GM23338 (cell line): Measurements from ENCODE around the gene GSN. TPM values are rescaled to one million over a fixed set of nuclear protein-coding genes. Genes with fewer than 3 reads are reported as not detected.
A peak's percentile ranks its signal among the peaks of the same experiment; 100 is the strongest.

Source experiments
- ATAC-seq: fragments of 200-7000 bp; cut with Tn5 transposase; 3 replicates; pipeline ENCODE4 v1.9.1; 2020
- DNase-seq: peaks from one replicate; pipeline ENCODE4 v3.0.0-alpha.2; 2015; ENCODE audit warnings: low spot score
- H2AFZ ChIP-seq: fragments of 200-600 bp; sonication (generic); 2 replicates; pipeline ENCODE4 v1.8.0; 2016; ENCODE audit warnings: antibody characterized with exemption, mild to moderate bottlenecking, moderate library complexity
- H3F3A ChIP-seq: fragments of 200-600 bp; sonication (generic); replicated peaks from 2 replicates; pipeline ENCODE4 v1.8.0; 2017; ENCODE audit warnings: antibody characterized with exemption, mixed run types, low read depth
- H3K27ac ChIP-seq: fragments of 200-600 bp; sonication (generic); 2 replicates; pipeline ENCODE4 v1.6.1; 2016; ENCODE audit warnings: low read depth
- H3K27me3 ChIP-seq: fragments of 200-600 bp; sonication (generic); 2 replicates; pipeline ENCODE4 v1.8.0; 2016; ENCODE audit warnings: mild to moderate bottlenecking, mixed run types, moderate library complexity; ENCODE audit not compliant: insufficient read depth
- H3K36me3 ChIP-seq: fragments of 200-600 bp; sonication (generic); 2 replicates; pipeline ENCODE4 v1.8.0; 2016; ENCODE audit warnings: mild to moderate bottlenecking; ENCODE audit not compliant: insufficient read depth
- H3K4me1 ChIP-seq: fragments of 200-600 bp; sonication (generic); 2 replicates; pipeline ENCODE4 v1.8.0; 2016; ENCODE audit warnings: mild to moderate bottlenecking, moderate library complexity; ENCODE audit not compliant: insufficient read depth
- H3K4me2 ChIP-seq: fragments of 200-600 bp; sonication (generic); 2 replicates; pipeline ENCODE4 v1.7.1; 2017; ENCODE audit warnings: mixed run types
- H3K4me3 ChIP-seq: fragments of 200-600 bp; sonication (generic); 2 replicates; pipeline ENCODE4 v1.6.1; 2016; ENCODE audit warnings: mixed run types
- H3K79me2 ChIP-seq: fragments of 200-600 bp; sonication (generic); replicated peaks from 2 replicates; pipeline ENCODE4 v1.8.0; 2017; ENCODE audit warnings: mild to moderate bottlenecking; ENCODE audit not compliant: insufficient read depth
- H3K9me2 ChIP-seq: fragments of 200-600 bp; sonication (generic); 2 replicates; pipeline ENCODE4 v1.8.0; 2017; ENCODE audit not compliant: insufficient read depth
- H4K20me1 ChIP-seq: fragments of 200-600 bp; sonication (generic); replicated peaks from 2 replicates; pipeline ENCODE4 v1.8.0; 2017; ENCODE audit warnings: mild to moderate bottlenecking; ENCODE audit not compliant: insufficient read depth
- H3K27ac Mint-ChIP-seq: 2 replicates; pipeline ENCODE4 v1.8.0; 2020; ENCODE audit warnings: inconsistent platforms, mild to moderate bottlenecking, moderate library complexity, mixed read lengths
- H3K27me3 Mint-ChIP-seq: 3 replicates; pipeline ENCODE4 v1.8.0; 2022; ENCODE audit warnings: low read depth, mild to moderate bottlenecking, moderate library complexity, mixed read lengths, inconsistent platforms; ENCODE audit not compliant: insufficient read depth, poor library complexity
- H3K36me3 Mint-ChIP-seq: 3 replicates; pipeline ENCODE4 v1.8.0; 2021; ENCODE audit warnings: low read depth, mild to moderate bottlenecking, inconsistent platforms, moderate library complexity, mixed read lengths
- H3K4me1 Mint-ChIP-seq: 3 replicates; pipeline ENCODE4 v1.8.0; 2020; ENCODE audit warnings: mild to moderate bottlenecking, inconsistent platforms, mixed read lengths
- H3K4me3 Mint-ChIP-seq: 3 replicates; pipeline ENCODE4 v1.8.0; 2021; ENCODE audit warnings: moderate library complexity, mild to moderate bottlenecking, inconsistent platforms, mixed read lengths
- H3K9me3 Mint-ChIP-seq: 3 replicates; pipeline ENCODE4 v1.8.0; 2020; ENCODE audit warnings: moderate library complexity, mild to moderate bottlenecking, inconsistent platforms, mixed read lengths
- EZH2 ChIP-seq: fragments of 200-600 bp; sonication (generic); IDR thresholded peaks from one replicate; pipeline ENCODE4 v1.8.0; 2017; ENCODE audit warnings: antibody characterized with exemption, mild to moderate bottlenecking, low read depth; ENCODE audit not compliant: unreplicated experiment
- EZH2phosphoT487 ChIP-seq: fragments of 200-600 bp; sonication (generic); IDR thresholded peaks from one replicate; pipeline ENCODE4 v1.8.1; 2018; ENCODE audit warnings: antibody characterized with exemption; ENCODE audit not compliant: unreplicated experiment
- NANOG ChIP-seq: IDR thresholded peaks from 2 replicates; pipeline ENCODE4 v1.6.1; 2016; ENCODE audit warnings: antibody characterized with exemption, borderline replicate concordance
- POLR2AphosphoS5 ChIP-seq: IDR thresholded peaks from 2 replicates; pipeline ENCODE4 v1.6.1; 2016; ENCODE audit warnings: antibody characterized with exemption, low read depth
- STAT1 ChIP-seq: IDR thresholded peaks from one replicate; pipeline ENCODE4 v1.6.1; 2016; ENCODE audit warnings: antibody characterized with exemption; ENCODE audit not compliant: unreplicated experiment
- ZNF114 ChIP-seq: fragments of 250-450 bp; sonication (Bioruptor Pico); IDR thresholded peaks from 2 replicates; pipeline ENCODE4 v1.5.0; 2020; ENCODE audit warnings: mild to moderate bottlenecking, moderate library complexity
- ZNF331 ChIP-seq: fragments of 250-450 bp; sonication (Bioruptor Pico); IDR thresholded peaks from 2 replicates; pipeline ENCODE4 v1.5.0; 2020; ENCODE audit warnings: low read depth, mild to moderate bottlenecking, moderate library complexity
- long read RNA-seq: library from polyadenylated mRNA; unstranded; transcript quantifications from one replicate; pipeline ENCODE4 v2.0.0, GENCODE V29; 2020; ENCODE audit not compliant: unreplicated experiment
- polyA plus RNA-seq: library from polyadenylated mRNA; unstranded; fragments of >200 nt; fragmentation: Nextera tagmentation; extraction: Ambion mirVana; gene quantifications from 2 replicates; pipeline ENCODE4 v1.2.1, GENCODE V29; 2016
- total RNA-seq: library from RNA; depleted of rRNA; stranded (reverse); fragments of >200 nt; shearing (Covaris generic); gene quantifications from 2 replicates; pipeline ENCODE4 v1.2.3, GENCODE V29; 2014; rRNA removed
- TF ChIP-seq, protein P1 (sequence below), 2 experiments: fragments of 200-600 bp in 1 of 2; sonication (generic) in 1 of 2; conservative IDR thresholded peaks; 2 replicates each; pipeline versions ENCODE4 v1.5.1 to v1.6.1; 2016 to 2017; ENCODE audit warnings: antibody characterized with exemption in 2 of 2, low read depth in 2 of 2, mild to moderate bottlenecking in 2 of 2, moderate library complexity in 1 of 2
- TF ChIP-seq, protein P2 (sequence below): IDR thresholded peaks from one replicate; pipeline ENCODE4 v1.6.1; 2018; ENCODE audit warnings: antibody characterized with exemption; ENCODE audit not compliant: unreplicated experiment

The GSN gene
- total RNA-seq = 85.7 and 101 TPM in 2 replicates
- polyA plus RNA-seq = 30.2 and 38.3 TPM in 2 replicates
- long read RNA-seq, partial matches to known transcripts = 14 of 62 reads
- long read RNA-seq, other reads (novel, unspliced or antisense) = 48 of 62 reads

- H3K36me3 Mint-ChIP-seq = no peaks in the 10 kb centered on the region
- H3K27ac Mint-ChIP-seq = no peak within 1 kb of the TSS
- DNase-seq = peak; percentile 88
- Histone ChIP-seq H3K9me2 (no peaks in the 10 kb centered on the region), H3K4me3 (peak within 1 kb of the TSS; percentile 92), H3K36me3 (no peaks in the 10 kb centered on the region), H3K79me2 (peaks cover 6% of the 10 kb centered on the region), H3K27ac (0 out of 2 replicates have a peak within 1 kb of the TSS, but pooled peaks have one; percentile 39), H2AFZ (peak within 1 kb of the TSS; percentile 99), H3F3A (peaks cover 6% of the 10 kb centered on the region), H3K27me3 (peaks cover 48% of the 10 kb centered on the region), H3K4me1 (peaks cover 36% of the 10 kb centered on the region), H3K4me2 (peak within 1 kb of the TSS; percentile 95), H4K20me1 (no peaks in the 10 kb centered on the region)
- peak within 1 kb of the TSS; percentile 81 for H3K4me3 Mint-ChIP-seq
- peaks cover 53% of the 10 kb centered on the region for H3K4me1 Mint-ChIP-seq
- ATAC-seq = peak; percentile 79
- H3K27me3 Mint-ChIP-seq = peaks cover 16% of the 10 kb centered on the region
- TF ChIP-seq EZH2phosphoT487 = no peak
- TF ChIP-seq POLR2AphosphoS5 = peak; percentile 64
- H3K9me3 Mint-ChIP-seq = no peaks in the 10 kb centered on the region; the same call in 2 of the 3 replicates
Measured at GRCh38 chr9:121267689-121268597, at the start of gene GSN. Gene GSN (plus strand): TSS chr9:121268162. CDS start chr9:121301972, 33,810 bp downstream.

DNA sequence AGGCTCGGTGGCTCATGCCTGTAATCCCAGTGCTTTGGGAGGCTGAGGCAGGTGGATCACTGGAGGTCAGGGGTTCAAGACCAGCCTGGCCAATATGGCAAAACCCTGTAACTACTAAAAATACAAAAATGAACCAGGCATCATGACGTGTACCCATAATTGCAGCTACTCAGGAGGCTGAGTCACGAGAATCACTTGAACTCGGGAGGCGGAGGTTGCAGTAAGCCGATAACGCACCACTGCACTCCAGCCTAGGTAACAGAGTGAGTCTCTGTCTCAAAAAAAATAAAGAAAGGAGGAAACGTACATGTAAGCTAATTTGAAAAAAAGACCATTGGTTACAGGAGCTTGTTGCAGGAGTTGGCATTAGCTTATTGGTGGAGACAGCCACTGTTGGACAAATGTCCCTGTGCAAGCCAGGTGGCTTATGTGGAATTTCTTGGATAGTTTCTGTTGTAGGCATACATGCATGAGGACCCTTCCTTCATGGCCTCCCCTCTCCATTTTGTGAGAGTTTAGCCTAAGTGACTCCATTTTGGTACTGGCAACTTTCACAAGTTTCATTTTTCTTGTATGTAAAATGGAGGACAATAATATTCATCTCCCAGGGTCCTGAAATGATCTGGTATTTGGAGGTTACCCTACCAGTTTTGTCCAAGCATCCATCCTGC lies 49.5 kb upstream of the GSN start:
- H2AFZ ChIP-seq = no peak overlapping the region
- H3K27ac ChIP-seq = no peak overlapping the region
- no peak overlapping the region for H3K27ac Mint-ChIP-seq
- no peak overlapping the region for H3K4me3 ChIP-seq
- peaks cover 40% of the 10 kb centered on the region for H3K4me1 ChIP-seq
- no peak overlapping the region for H3K4me2 ChIP-seq
- no peaks in the 10 kb centered on the region; the same call in 1 of the 2 replicates for H3F3A ChIP-seq
- no peaks in the 10 kb centered on the region for H3K79me2 ChIP-seq
- no peaks in the 10 kb centered on the region for H3K27me3 ChIP-seq
- TF ChIP-seq POLR2AphosphoS5 (no peak), ZNF331 (CRISPR knock-in tag) (no peak), NANOG (no peak), STAT1 (no peak)
- DNase-seq (no peak), ATAC-seq (no peak)
- H3K4me1 Mint-ChIP-seq = peaks cover 40% of the 10 kb centered on the region
- no peaks in the 10 kb centered on the region for H3K9me2 ChIP-seq
- no peaks in the 10 kb centered on the region for H4K20me1 ChIP-seq
- H3K9me3 Mint-ChIP-seq = no peaks in the 10 kb centered on the region; the same call in 2 of the 3 replicates
- H3K36me3 Mint-ChIP-seq = peaks cover 3% of the 10 kb centered on the region; the same call in 2 of the 3 replicates
- no peaks in the 10 kb centered on the region for H3K36me3 ChIP-seq
- H3K4me3 Mint-ChIP-seq = no peak overlapping the region
- H3K27me3 Mint-ChIP-seq = peaks cover 9% of the 10 kb centered on the region

- H3K4me1 Mint-ChIP-seq = peaks cover 33% of the 10 kb centered on the region
- H3F3A ChIP-seq = no peaks in the 10 kb centered on the region; the same call in 1 of the 2 replicates
- peaks cover 33% of the 10 kb centered on the region for H3K4me1 ChIP-seq
- no peak overlapping the region for H3K27ac ChIP-seq
- no peaks in the 10 kb centered on the region for H3K27me3 ChIP-seq
- H3K4me3 Mint-ChIP-seq = no peak overlapping the region
- H4K20me1 ChIP-seq = no peaks in the 10 kb centered on the region
- H3K9me2 ChIP-seq = no peaks in the 10 kb centered on the region
- H3K36me3 ChIP-seq = no peaks in the 10 kb centered on the region
- peak overlapping the region; percentile 73; the same call in 1 of the 2 replicates for H2AFZ ChIP-seq
- 0 out of 2 replicates have a peak overlapping the region, but pooled peaks have one; percentile 21 for H3K4me2 ChIP-seq
- H3K4me3 ChIP-seq = no peak overlapping the region
- H3K36me3 Mint-ChIP-seq = peaks cover 3% of the 10 kb centered on the region; the same call in 2 of the 3 replicates
- DNase-seq (no peak), ATAC-seq (no peak)
- no peak overlapping the region for H3K27ac Mint-ChIP-seq
- peaks cover 9% of the 10 kb centered on the region for H3K27me3 Mint-ChIP-seq
- no peaks in the 10 kb centered on the region for H3K79me2 ChIP-seq
- no peaks in the 10 kb centered on the region; the same call in 2 of the 3 replicates for H3K9me3 Mint-ChIP-seq
- TF ChIP-seq EZH2 = no peak
- TF ChIP-seq, protein P1, sequence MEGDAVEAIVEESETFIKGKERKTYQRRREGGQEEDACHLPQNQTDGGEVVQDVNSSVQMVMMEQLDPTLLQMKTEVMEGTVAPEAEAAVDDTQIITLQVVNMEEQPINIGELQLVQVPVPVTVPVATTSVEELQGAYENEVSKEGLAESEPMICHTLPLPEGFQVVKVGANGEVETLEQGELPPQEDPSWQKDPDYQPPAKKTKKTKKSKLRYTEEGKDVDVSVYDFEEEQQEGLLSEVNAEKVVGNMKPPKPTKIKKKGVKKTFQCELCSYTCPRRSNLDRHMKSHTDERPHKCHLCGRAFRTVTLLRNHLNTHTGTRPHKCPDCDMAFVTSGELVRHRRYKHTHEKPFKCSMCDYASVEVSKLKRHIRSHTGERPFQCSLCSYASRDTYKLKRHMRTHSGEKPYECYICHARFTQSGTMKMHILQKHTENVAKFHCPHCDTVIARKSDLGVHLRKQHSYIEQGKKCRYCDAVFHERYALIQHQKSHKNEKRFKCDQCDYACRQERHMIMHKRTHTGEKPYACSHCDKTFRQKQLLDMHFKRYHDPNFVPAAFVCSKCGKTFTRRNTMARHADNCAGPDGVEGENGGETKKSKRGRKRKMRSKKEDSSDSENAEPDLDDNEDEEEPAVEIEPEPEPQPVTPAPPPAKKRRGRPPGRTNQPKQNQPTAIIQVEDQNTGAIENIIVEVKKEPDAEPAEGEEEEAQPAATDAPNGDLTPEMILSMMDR (conservative IDR thresholded peaks at IDR 0.05; ENCODE audit: low read depth in 2 of 2) = no peak
- no peak for TF ChIP-seq EZH2phosphoT487
- TF ChIP-seq POLR2AphosphoS5 = no peak
- TF ChIP-seq NANOG = no peak
- no peak for TF ChIP-seq STAT1
- TF ChIP-seq ZNF114 (CRISPR knock-in tag) = no peak
- TF ChIP-seq, protein P2, sequence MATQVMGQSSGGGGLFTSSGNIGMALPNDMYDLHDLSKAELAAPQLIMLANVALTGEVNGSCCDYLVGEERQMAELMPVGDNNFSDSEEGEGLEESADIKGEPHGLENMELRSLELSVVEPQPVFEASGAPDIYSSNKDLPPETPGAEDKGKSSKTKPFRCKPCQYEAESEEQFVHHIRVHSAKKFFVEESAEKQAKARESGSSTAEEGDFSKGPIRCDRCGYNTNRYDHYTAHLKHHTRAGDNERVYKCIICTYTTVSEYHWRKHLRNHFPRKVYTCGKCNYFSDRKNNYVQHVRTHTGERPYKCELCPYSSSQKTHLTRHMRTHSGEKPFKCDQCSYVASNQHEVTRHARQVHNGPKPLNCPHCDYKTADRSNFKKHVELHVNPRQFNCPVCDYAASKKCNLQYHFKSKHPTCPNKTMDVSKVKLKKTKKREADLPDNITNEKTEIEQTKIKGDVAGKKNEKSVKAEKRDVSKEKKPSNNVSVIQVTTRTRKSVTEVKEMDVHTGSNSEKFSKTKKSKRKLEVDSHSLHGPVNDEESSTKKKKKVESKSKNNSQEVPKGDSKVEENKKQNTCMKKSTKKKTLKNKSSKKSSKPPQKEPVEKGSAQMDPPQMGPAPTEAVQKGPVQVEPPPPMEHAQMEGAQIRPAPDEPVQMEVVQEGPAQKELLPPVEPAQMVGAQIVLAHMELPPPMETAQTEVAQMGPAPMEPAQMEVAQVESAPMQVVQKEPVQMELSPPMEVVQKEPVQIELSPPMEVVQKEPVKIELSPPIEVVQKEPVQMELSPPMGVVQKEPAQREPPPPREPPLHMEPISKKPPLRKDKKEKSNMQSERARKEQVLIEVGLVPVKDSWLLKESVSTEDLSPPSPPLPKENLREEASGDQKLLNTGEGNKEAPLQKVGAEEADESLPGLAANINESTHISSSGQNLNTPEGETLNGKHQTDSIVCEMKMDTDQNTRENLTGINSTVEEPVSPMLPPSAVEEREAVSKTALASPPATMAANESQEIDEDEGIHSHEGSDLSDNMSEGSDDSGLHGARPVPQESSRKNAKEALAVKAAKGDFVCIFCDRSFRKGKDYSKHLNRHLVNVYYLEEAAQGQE = no peak
- TF ChIP-seq ZNF331 (CRISPR knock-in tag) = no peak
Measured at GRCh38 chr9:121219530-121219929, 48.4 kb upstream of the GSN start.
